OCI-LY3 (cell line): Measurements from ENCODE around the gene IGFLR1.

Source experiments
- EZH2phosphoT487 ChIP-seq: fragments of 200-600 bp; shearing (Covaris generic); IDR thresholded peaks from 2 replicates; pipeline ENCODE4 v1.6.1; 2018; ENCODE audit warnings: antibody characterized with exemption, mixed run types, low read depth
- TF ChIP-seq, protein P1 (sequence below): fragments of 200-600, 300-600 bp; sonication (generic); IDR thresholded peaks from 2 replicates; pipeline ENCODE4 v1.5.1; 2014; ENCODE audit warnings: antibody characterized with exemption, low read length, low read depth

DNA sequence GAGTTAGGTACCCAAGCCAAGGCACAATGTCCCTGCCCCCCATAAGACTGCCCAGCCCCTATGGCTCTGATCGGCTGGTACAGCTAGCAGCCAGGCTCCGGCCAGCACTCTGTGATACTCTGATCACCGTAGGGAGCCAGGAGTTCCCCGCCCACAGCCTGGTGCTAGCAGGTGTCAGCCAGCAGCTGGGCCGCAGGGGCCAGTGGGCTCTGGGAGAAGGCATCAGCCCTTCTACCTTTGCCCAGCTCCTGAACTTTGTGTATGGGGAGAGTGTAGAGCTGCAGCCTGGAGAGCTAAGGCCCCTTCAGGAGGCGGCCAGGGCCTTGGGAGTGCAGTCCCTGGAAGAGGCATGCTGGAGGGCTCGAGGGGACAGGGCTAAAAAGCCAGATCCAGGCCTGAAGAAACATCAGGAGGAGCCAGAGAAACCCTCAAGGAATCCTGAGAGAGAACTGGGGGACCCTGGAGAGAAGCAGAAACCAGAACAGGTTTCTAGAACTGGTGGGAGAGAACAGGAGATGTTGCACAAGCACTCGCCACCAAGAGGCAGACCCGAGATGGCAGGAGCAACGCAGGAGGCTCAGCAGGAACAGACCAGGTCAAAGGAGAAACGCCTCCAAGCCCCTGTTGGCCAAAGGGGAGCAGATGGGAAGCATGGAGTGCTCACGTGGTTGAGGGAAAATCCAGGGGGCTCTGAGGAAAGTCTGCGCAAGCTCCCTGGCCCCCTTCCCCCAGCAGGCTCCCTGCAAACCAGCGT lies 27.5 kb downstream of the IGFLR1 start:
- TF ChIP-seq, protein P1, sequence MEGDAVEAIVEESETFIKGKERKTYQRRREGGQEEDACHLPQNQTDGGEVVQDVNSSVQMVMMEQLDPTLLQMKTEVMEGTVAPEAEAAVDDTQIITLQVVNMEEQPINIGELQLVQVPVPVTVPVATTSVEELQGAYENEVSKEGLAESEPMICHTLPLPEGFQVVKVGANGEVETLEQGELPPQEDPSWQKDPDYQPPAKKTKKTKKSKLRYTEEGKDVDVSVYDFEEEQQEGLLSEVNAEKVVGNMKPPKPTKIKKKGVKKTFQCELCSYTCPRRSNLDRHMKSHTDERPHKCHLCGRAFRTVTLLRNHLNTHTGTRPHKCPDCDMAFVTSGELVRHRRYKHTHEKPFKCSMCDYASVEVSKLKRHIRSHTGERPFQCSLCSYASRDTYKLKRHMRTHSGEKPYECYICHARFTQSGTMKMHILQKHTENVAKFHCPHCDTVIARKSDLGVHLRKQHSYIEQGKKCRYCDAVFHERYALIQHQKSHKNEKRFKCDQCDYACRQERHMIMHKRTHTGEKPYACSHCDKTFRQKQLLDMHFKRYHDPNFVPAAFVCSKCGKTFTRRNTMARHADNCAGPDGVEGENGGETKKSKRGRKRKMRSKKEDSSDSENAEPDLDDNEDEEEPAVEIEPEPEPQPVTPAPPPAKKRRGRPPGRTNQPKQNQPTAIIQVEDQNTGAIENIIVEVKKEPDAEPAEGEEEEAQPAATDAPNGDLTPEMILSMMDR: peak; percentile 40
- TF ChIP-seq EZH2phosphoT487: no peak
